WTC11 (cell line): ENCODE results near the gene EIF2A. TPM values are rescaled to one million over a fixed set of nuclear protein-coding genes. Genes with fewer than 3 reads are reported as not detected.

Experiments
- ATAC-seq: fragments of 200-7000 bp; cut with Tn5 transposase; 2 replicates; pipeline ENCODE4 v1.10.0; 2021; ENCODE audit warnings: mild to moderate bottlenecking, moderate library complexity
- CTCF ChIA-PET: fragments of 300-600 bp; sonication (Branson Sonifier 250); formaldehyde crosslinking; loops from one replicate; lab custom pipeline; 2021; ENCODE audit warnings: antibody characterized with exemption; lab: Charles Lee
- POLR2A ChIA-PET: fragments of 350-600 bp; sonication (Branson Sonifier 250); formaldehyde crosslinking; loops from one replicate; lab custom pipeline; 2021; ENCODE audit warnings: antibody characterized with exemption; lab: Charles Lee
- DNase-seq: peaks from one replicate; pipeline ENCODE4 v3.0.0; 2021; ENCODE audit warnings: low spot score
- H3K27ac Mint-ChIP-seq: 2 replicates; pipeline ENCODE4 v1.8.0; 2021; ENCODE audit warnings: mixed read lengths
- H3K27me3 Mint-ChIP-seq: 2 replicates; pipeline ENCODE4 v1.8.0; 2021; ENCODE audit warnings: low read depth, mild to moderate bottlenecking, moderate library complexity, mixed read lengths
- H3K36me3 Mint-ChIP-seq: 2 replicates; pipeline ENCODE4 v1.8.0; 2021; ENCODE audit warnings: mixed read lengths
- H3K4me1 Mint-ChIP-seq: 2 replicates; pipeline ENCODE4 v1.8.0; 2022; ENCODE audit warnings: mixed read lengths
- H3K4me3 Mint-ChIP-seq: 2 replicates; pipeline ENCODE4 v1.8.0; 2021; ENCODE audit warnings: mild to moderate bottlenecking, moderate library complexity, mixed read lengths
- H3K9me3 Mint-ChIP-seq: 2 replicates; pipeline ENCODE4 v1.8.0; 2021; ENCODE audit warnings: mixed read lengths
- ERG ChIP-seq: fragments of 250-450 bp; sonication (Bioruptor Pico); IDR thresholded peaks from 2 replicates; pipeline ENCODE4 v1.8.0; 2021; ENCODE audit warnings: mild to moderate bottlenecking
- FOXJ3 ChIP-seq: sonication (generic); formaldehyde crosslinking; IDR thresholded peaks from 2 replicates; pipeline ENCODE4 v1.9.0; 2021; ENCODE audit warnings: missing genetic modification reagents, mild to moderate bottlenecking, borderline replicate concordance
- FOXP1 ChIP-seq: sonication (generic); formaldehyde crosslinking; IDR thresholded peaks from 2 replicates; pipeline ENCODE4 v1.8.0; 2022; ENCODE audit warnings: missing genetic modification reagents, mild to moderate bottlenecking, moderate library complexity, borderline replicate concordance
- HMGA2 ChIP-seq: fragments of 250-450 bp; sonication (Bioruptor Pico); IDR thresholded peaks from 2 replicates; pipeline ENCODE4 v1.4.0; 2021; ENCODE audit warnings: mild to moderate bottlenecking, moderate library complexity
- MXD4 ChIP-seq: fragments of 250-450 bp; sonication (Bioruptor Pico); IDR thresholded peaks from 2 replicates; pipeline ENCODE4 v1.8.0; 2021; ENCODE audit warnings: mild to moderate bottlenecking, moderate library complexity, borderline replicate concordance
- NR2C2 ChIP-seq: sonication (generic); formaldehyde crosslinking; IDR thresholded peaks from 2 replicates; pipeline ENCODE4 v1.8.0; 2022; ENCODE audit warnings: mild to moderate bottlenecking, missing genetic modification reagents
- SMAD3 ChIP-seq: sonication (generic); formaldehyde crosslinking; IDR thresholded peaks from 2 replicates; pipeline ENCODE4 v1.8.0; 2022; ENCODE audit warnings: missing genetic modification reagents, mild to moderate bottlenecking, borderline replicate concordance
- SP1 ChIP-seq: sonication (generic); formaldehyde crosslinking; conservative IDR thresholded peaks from 2 replicates; pipeline ENCODE4 v1.8.1; 2022; ENCODE audit warnings: missing genetic modification reagents
- ZNF281 ChIP-seq: sonication (generic); formaldehyde crosslinking; IDR thresholded peaks from 2 replicates; pipeline ENCODE4 v1.8.0; 2023; ENCODE audit warnings: mild to moderate bottlenecking, missing genetic modification reagents
- ZNF396 ChIP-seq: fragments of 250-450 bp; sonication (Bioruptor Pico); IDR thresholded peaks from 2 replicates; pipeline ENCODE4 v1.8.0; 2021; ENCODE audit warnings: mild to moderate bottlenecking, moderate library complexity, borderline replicate concordance
- ZNF532 ChIP-seq: fragments of 250-450 bp; sonication (Bioruptor Pico); IDR thresholded peaks from 2 replicates; pipeline ENCODE4 v1.9.0; 2021; ENCODE audit warnings: mild to moderate bottlenecking, borderline replicate concordance
- ZNF671 ChIP-seq: fragments of 250-450 bp; sonication (Bioruptor Pico); IDR thresholded peaks from 2 replicates; pipeline ENCODE4 v1.8.0; 2021; ENCODE audit warnings: mild to moderate bottlenecking
- total RNA-seq: library from RNA; stranded (reverse); gene quantifications from 3 replicates; pipeline ENCODE4 v1.2.3, GENCODE V29; 2021
- TF ChIP-seq, protein P1 (sequence below): sonication (generic); formaldehyde crosslinking; IDR thresholded peaks from 2 replicates; pipeline ENCODE4 v1.8.1; 2022; ENCODE audit warnings: mild to moderate bottlenecking, missing genetic modification reagents, moderate library complexity, borderline replicate concordance
- TF ChIP-seq, protein P2 (sequence below): sonication (generic); formaldehyde crosslinking; IDR thresholded peaks from 2 replicates; pipeline ENCODE4 v1.8.1; 2022; ENCODE audit warnings: low read depth, missing genetic modification reagents, borderline replicate concordance

EIF2A gene
- total RNA-seq, 1 experiment from 2014 or later = 88.4 TPM

DNA sequence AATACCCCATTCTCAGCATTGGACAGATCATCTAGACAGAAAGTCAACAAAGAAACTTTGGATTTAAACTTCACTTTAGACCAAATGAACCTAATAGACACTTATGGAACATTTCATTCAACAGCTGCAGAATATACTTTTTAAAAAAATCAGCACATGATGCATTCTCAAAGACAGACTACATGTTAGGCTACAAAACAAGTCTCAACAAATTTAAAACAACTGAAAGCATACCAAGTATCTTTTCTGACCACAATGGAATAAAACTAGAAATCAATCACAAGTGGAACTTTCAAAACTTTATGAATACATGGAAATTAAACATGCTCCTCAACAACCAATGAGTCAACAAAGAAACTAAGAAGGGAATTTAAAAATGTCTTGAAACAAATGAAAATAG, 38.2 kb upstream of the EIF2A start (continued):
- TF ChIP-seq, protein P1, sequence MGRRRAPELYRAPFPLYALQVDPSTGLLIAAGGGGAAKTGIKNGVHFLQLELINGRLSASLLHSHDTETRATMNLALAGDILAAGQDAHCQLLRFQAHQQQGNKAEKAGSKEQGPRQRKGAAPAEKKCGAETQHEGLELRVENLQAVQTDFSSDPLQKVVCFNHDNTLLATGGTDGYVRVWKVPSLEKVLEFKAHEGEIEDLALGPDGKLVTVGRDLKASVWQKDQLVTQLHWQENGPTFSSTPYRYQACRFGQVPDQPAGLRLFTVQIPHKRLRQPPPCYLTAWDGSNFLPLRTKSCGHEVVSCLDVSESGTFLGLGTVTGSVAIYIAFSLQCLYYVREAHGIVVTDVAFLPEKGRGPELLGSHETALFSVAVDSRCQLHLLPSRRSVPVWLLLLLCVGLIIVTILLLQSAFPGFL (CRISPR knock-in tag) = no peak

DNA sequence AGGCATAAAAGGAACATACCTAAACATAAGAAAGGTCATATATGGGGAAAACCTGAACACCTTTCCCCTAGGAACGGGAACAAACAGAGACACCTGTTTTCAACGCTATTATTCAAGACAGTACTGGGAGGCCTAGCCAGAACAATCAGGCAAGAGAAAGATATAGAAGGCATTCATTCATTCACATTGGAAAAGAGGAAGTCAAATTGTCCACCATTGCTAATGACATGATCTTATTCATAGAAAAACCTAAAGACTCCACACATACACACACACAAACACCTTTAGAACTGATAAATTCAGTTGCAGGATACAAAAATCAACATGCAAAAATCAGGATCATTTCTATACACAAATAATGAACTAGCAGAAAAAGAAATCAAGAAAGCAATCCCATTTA, 36.8 kb upstream of the EIF2A start:
- ATAC-seq (no peak), DNase-seq (no peak)
- Mint-ChIP-seq H3K4me1 (peaks cover 23% of the 10 kb centered on the region), H3K27ac (no peak overlapping the region), H3K9me3 (peaks cover 11% of the 10 kb centered on the region; the same call in 1 of the 2 replicates), H3K27me3 (no peaks in the 10 kb centered on the region; the same call in none of the 2 replicates), H3K4me3 (no peak overlapping the region), H3K36me3 (no peaks in the 10 kb centered on the region)
- TF ChIP-seq FOXJ3 (CRISPR knock-in tag) (no peak), ZNF671 (CRISPR knock-in tag) (no peak), HMGA2 (CRISPR knock-in tag) (no peak), MXD4 (CRISPR knock-in tag) (no peak), ERG (CRISPR knock-in tag) (no peak), SP1 (CRISPR knock-in tag) (no peak), ZNF396 (CRISPR knock-in tag) (no peak), ZNF281 (CRISPR knock-in tag) (no peak), NR2C2 (CRISPR knock-in tag) (no peak), SMAD3 (CRISPR knock-in tag) (no peak), FOXP1 (CRISPR knock-in tag) (no peak), ZNF532 (CRISPR knock-in tag) (no peak)
- TF ChIP-seq, protein P2, sequence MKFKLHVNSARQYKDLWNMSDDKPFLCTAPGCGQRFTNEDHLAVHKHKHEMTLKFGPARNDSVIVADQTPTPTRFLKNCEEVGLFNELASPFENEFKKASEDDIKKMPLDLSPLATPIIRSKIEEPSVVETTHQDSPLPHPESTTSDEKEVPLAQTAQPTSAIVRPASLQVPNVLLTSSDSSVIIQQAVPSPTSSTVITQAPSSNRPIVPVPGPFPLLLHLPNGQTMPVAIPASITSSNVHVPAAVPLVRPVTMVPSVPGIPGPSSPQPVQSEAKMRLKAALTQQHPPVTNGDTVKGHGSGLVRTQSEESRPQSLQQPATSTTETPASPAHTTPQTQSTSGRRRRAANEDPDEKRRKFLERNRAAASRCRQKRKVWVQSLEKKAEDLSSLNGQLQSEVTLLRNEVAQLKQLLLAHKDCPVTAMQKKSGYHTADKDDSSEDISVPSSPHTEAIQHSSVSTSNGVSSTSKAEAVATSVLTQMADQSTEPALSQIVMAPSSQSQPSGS = no peak
- ChIA-PET CTCF (no interaction called here), POLR2A (no interaction called here)
